H1 (cell line): ENCODE results near the gene AIG1. TPM values are rescaled to one million over a fixed set of nuclear protein-coding genes. Genes with fewer than 3 reads are reported as not detected.

ENCODE experiments used
- CTCF ChIA-PET: fragments of 300-600 bp; sonication (Branson Sonifier 250); formaldehyde crosslinking; loops from one replicate; lab custom pipeline; 2021; ENCODE audit not compliant: partially characterized antibody; lab: Charles Lee
- POLR2A ChIA-PET: fragments of 300-600 bp; sonication (Branson Sonifier 250); formaldehyde crosslinking; loops from one replicate; lab custom pipeline; 2021; ENCODE audit warnings: inconsistent platforms; ENCODE audit not compliant: partially characterized antibody; lab: Charles Lee
- DNase-seq, 2 experiments: peaks; one replicate each; pipeline versions ENCODE4 v3.0.0 to v3.0.0-alpha.2; 2010 to 2022; ENCODE audit warnings: low spot score in 2 of 2, low read depth in 1 of 2, mixed read lengths in 1 of 2
- FAIRE-seq: peaks from 2 replicates; lab custom pipeline; 2011; peaks lifted over from hg19 to GRCh38; lab: Jason Lieb, UNC
- H2AFZ ChIP-seq: 2 replicates; pipeline ENCODE4 v1.8.1; 2012; ENCODE audit warnings: low read length, inconsistent platforms
- H2AK5ac ChIP-seq: 2 replicates; pipeline ENCODE4 v1.6.1; 2013; ENCODE audit warnings: low read depth, low read length
- H2BK120ac ChIP-seq: replicated peaks from 2 replicates; pipeline ENCODE3; 2013; ENCODE audit warnings: low read depth, low read length, inconsistent platforms
- H2BK12ac ChIP-seq: 2 replicates; pipeline ENCODE4 v1.6.1; 2013; ENCODE audit warnings: low read depth, low read length
- H2BK15ac ChIP-seq: 2 replicates; pipeline ENCODE4 v1.6.1; 2013; ENCODE audit warnings: low read length
- H2BK20ac ChIP-seq: 2 replicates; pipeline ENCODE4 v1.6.1; 2013; ENCODE audit warnings: low read length
- H2BK5ac ChIP-seq: 2 replicates; pipeline ENCODE4 v1.6.1; 2013; ENCODE audit warnings: low read depth, low read length
- H3K14ac ChIP-seq: 2 replicates; pipeline ENCODE4 v1.6.1; 2013; ENCODE audit warnings: inconsistent platforms; ENCODE audit not compliant: insufficient read length
- H3K18ac ChIP-seq: 2 replicates; pipeline ENCODE4 v1.6.1; 2013; ENCODE audit warnings: low read length; ENCODE audit errors: extremely low read depth
- H3K23ac ChIP-seq: 2 replicates; pipeline ENCODE4 v1.6.1; 2013; ENCODE audit warnings: inconsistent platforms; ENCODE audit not compliant: insufficient read length
- H3K23me2 ChIP-seq: 2 replicates; pipeline ENCODE4 v1.6.1; 2013; ENCODE audit warnings: low read depth, low read length
- H3K27ac ChIP-seq: 2 replicates; pipeline ENCODE4 v1.6.1; 2011; ENCODE audit warnings: low read depth, low read length, inconsistent platforms
- H3K27me3 ChIP-seq, 4 experiments: replicated peaks in 1 of 4; 1 replicate in 1 of 4; 2 replicates in 3 of 4; pipeline versions ENCODE4 v1.6.1 to v1.8.1; 2011 to 2013; ENCODE audit warnings: low read length in 3 of 4, mild to moderate bottlenecking in 3 of 4, inconsistent platforms in 2 of 4, mixed read lengths in 2 of 4, moderate library complexity in 1 of 4; ENCODE audit not compliant: control insufficient read depth in 3 of 4, insufficient read depth in 3 of 4; ENCODE audit errors: extremely low read depth in 1 of 4
- H3K36me3 ChIP-seq, 4 experiments: 2 replicates each; pipeline versions ENCODE4 v1.6.1 to v1.8.1; 2011 to 2013; ENCODE audit warnings: mild to moderate bottlenecking in 4 of 4, low read length in 3 of 4, moderate library complexity in 2 of 4, control low read depth in 1 of 4, inconsistent platforms in 1 of 4; ENCODE audit not compliant: insufficient read depth in 4 of 4, control insufficient read depth in 2 of 4
- H3K4ac ChIP-seq: replicated peaks from 2 replicates; pipeline ENCODE3; 2013; ENCODE audit warnings: low read length, low read depth, mixed read lengths, inconsistent platforms; ENCODE audit not compliant: insufficient read length
- H3K4me1 ChIP-seq, 4 experiments: replicated peaks in 1 of 4; 1 replicate in 1 of 4; 2 replicates in 3 of 4; pipeline versions ENCODE4 v1.6.1 to v1.8.1; 2011 to 2013; ENCODE audit warnings: low read length in 3 of 4, inconsistent platforms in 2 of 4, mixed read lengths in 1 of 4; ENCODE audit not compliant: insufficient read depth in 4 of 4, control insufficient read depth in 3 of 4
- H3K4me2 ChIP-seq, 2 experiments: 2 replicates each; pipeline versions ENCODE4 v1.6.1 to v1.8.1; 2011 to 2013; ENCODE audit warnings: low read depth in 2 of 2, low read length in 2 of 2, control low read depth in 1 of 2, inconsistent platforms in 1 of 2, mild to moderate bottlenecking in 1 of 2; ENCODE audit not compliant: insufficient read depth in 1 of 2
- H3K4me3 ChIP-seq, 4 experiments: fragments of 200-600, 300-600 bp in 1 of 4; sonication (generic), shearing (Covaris generic), sonication (Bioruptor Twin) in 1 of 4; 2 replicates each; pipeline versions ENCODE4 v1.5.1 to v1.8.1; 2011 to 2016; ENCODE audit warnings: low read length in 4 of 4, low read depth in 3 of 4, control low read depth in 2 of 4, inconsistent platforms in 2 of 4, mild to moderate bottlenecking in 2 of 4, mixed read lengths in 1 of 4, moderate library complexity in 1 of 4; ENCODE audit not compliant: insufficient read depth in 2 of 4; ENCODE audit errors: extremely low read depth in 1 of 4
- H3K56ac ChIP-seq: replicated peaks from 2 replicates; pipeline ENCODE3; 2013; ENCODE audit warnings: low read depth, mild to moderate bottlenecking, mixed read lengths, low read length, inconsistent platforms; ENCODE audit not compliant: insufficient read length
- H3K79me1 ChIP-seq: 2 replicates; pipeline ENCODE4 v1.6.1; 2013; ENCODE audit warnings: low read depth, low read length, control low read depth
- H3K79me2 ChIP-seq, 2 experiments: 2 replicates each; pipeline versions ENCODE4 v1.6.1 to v1.8.1; 2012 to 2013; ENCODE audit warnings: low read length in 2 of 2, mild to moderate bottlenecking in 2 of 2, inconsistent platforms in 1 of 2; ENCODE audit not compliant: insufficient read depth in 2 of 2, control insufficient read depth in 1 of 2
- H3K9ac ChIP-seq, 4 experiments: replicated peaks in 1 of 4; 1 replicate in 1 of 4; 2 replicates in 3 of 4; pipeline versions ENCODE4 v1.6.1 to v1.8.1; 2011 to 2013; ENCODE audit warnings: low read depth in 3 of 4, low read length in 3 of 4, control low read depth in 2 of 4, mild to moderate bottlenecking in 2 of 4, moderate library complexity in 2 of 4, inconsistent platforms in 1 of 4; ENCODE audit errors: extremely low read depth in 1 of 4
- H3K9me3 ChIP-seq, 2 experiments: 2 replicates each; pipeline versions ENCODE4 v1.6.1 to v1.8.1; 2012 to 2013; ENCODE audit warnings: mild to moderate bottlenecking in 2 of 2, moderate library complexity in 2 of 2, control low read depth in 1 of 2, inconsistent platforms in 1 of 2, low read depth in 1 of 2, low read length in 1 of 2, mixed read lengths in 1 of 2; ENCODE audit not compliant: insufficient read depth in 2 of 2
- H4K20me1 ChIP-seq, 2 experiments: replicated peaks in 1 of 2; 2 replicates each; pipeline versions ENCODE3 to v1.8.1; 2011 to 2013; ENCODE audit warnings: inconsistent platforms in 2 of 2, low read length in 2 of 2, mild to moderate bottlenecking in 1 of 2; ENCODE audit not compliant: insufficient read depth in 2 of 2, control insufficient read depth in 1 of 2
- H4K5ac ChIP-seq: 2 replicates; pipeline ENCODE4 v1.6.1; 2013; ENCODE audit warnings: low read length, low read depth, mixed read lengths, inconsistent platforms; ENCODE audit not compliant: insufficient read length
- H4K8ac ChIP-seq: 2 replicates; pipeline ENCODE4 v1.8.0; 2013; ENCODE audit warnings: mild to moderate bottlenecking, moderate library complexity, low read length, inconsistent platforms; ENCODE audit not compliant: insufficient read depth; ENCODE audit errors: extremely low read depth
- H4K91ac ChIP-seq: replicated peaks from 2 replicates; pipeline ENCODE3; 2013; ENCODE audit warnings: low read length, mixed read lengths, inconsistent platforms; ENCODE audit not compliant: insufficient read length
- CHD1 ChIP-seq: IDR thresholded peaks from 2 replicates; pipeline ENCODE4 v1.6.1; 2012; ENCODE audit warnings: low read depth, low read length, improper control_type of control experiment
- CTBP2 ChIP-seq: IDR thresholded peaks from 2 replicates; pipeline ENCODE4 v1.7.0; 2011; ENCODE audit warnings: borderline replicate concordance, mild to moderate bottlenecking, moderate library complexity, mixed read lengths, low read length; ENCODE audit not compliant: insufficient read depth, insufficient read length
- WGBS, 2 experiments: shearing (Covaris generic) in 1 of 2; methylation state at CpG; one replicate each; pipeline versions ENCODE4 v1.1.6 to v1.1.7; 2013 to 2015; ENCODE audit warnings: low lambda C conversion rate in 2 of 2, mixed read lengths in 2 of 2, inconsistent platforms in 1 of 2, low coverage in 1 of 2, missing lambda C conversion rate in 1 of 2; ENCODE audit not compliant: insufficient replicate concordance in 2 of 2, insufficient coverage in 1 of 2, insufficient read length in 1 of 2; ENCODE audit errors: extremely low coverage in 1 of 2, missing lambda C conversion rate in 1 of 2; 5-methylcytosine and 5-hydroxymethylcytosine counted together
- polyA plus RNA-seq, 7 experiments: library from polyadenylated mRNA; depleted of rRNA in 3 of 7; stranded (reverse) in 5 of 7; unstranded in 2 of 7; fragments of >200 nt in 5 of 7; fragments of 200-250 nt in 2 of 7; gene quantifications; 1 replicate in 5 of 7; 2 replicates in 1 of 7; 4 replicates in 1 of 7; pipeline versions ENCODE4 v1.2.1 to v1.2.3, GENCODE V29; 2011 to 2013; ENCODE audit warnings: missing spikeins in 2 of 7, mixed read lengths in 2 of 7
- total RNA-seq: library from RNA; stranded (reverse); fragmentation: NEBNext Ultra II Directional; extraction: Animal tissue kit (Norgen Biotek cat#: 25700); gene quantifications from 2 replicates; pipeline ENCODE4 v1.2.1, GENCODE V29; 2021

Gene AIG1
- total and polyA plus RNA-seq, 2 of the 8 experiments (the other 6 are each of a cell fraction or from before 2014, with no cell fraction given), result 56.6 to 58.4 TPM

- Histone ChIP-seq H3K23ac (no peak overlapping the region), H2BK20ac (no peak overlapping the region), H3K9me3 (peaks cover 0 to 4% of the 10 kb centered on the region in 2 experiments; a peak in 1 of 4 replicates), H3K36me3 (no peaks in the 10 kb centered on the region), H2AK5ac (no peak overlapping the region), H2BK15ac (no peak overlapping the region), H3K9ac (no peak overlapping the region), H2AFZ (no peak overlapping the region), H3K4me2 (no peak overlapping the region), H3K18ac (no peak overlapping the region), H3K4me3 (no peak overlapping the region), H3K27ac (no peak overlapping the region), H3K4me1 (peaks cover 0 to 10% (median 5%) of the 10 kb centered on the region in 4 experiments), H4K8ac (no peak overlapping the region), H3K56ac (no peak overlapping the region), H3K23me2 (no peaks in the 10 kb centered on the region), H3K79me1 (no peaks in the 10 kb centered on the region), H2BK12ac (no peak overlapping the region), H2BK120ac (no peak overlapping the region), H4K20me1 (no peaks in the 10 kb centered on the region), H4K5ac (no peak overlapping the region), H3K4ac (no peak overlapping the region), H3K79me2 (no peaks in the 10 kb centered on the region), H4K91ac (no peak overlapping the region), H3K14ac (no peak overlapping the region), H2BK5ac (no peak overlapping the region), H3K27me3 (no peaks in the 10 kb centered on the region)
- WGBS, 2 experiments, result 90% methylated on average over 2 of the region's 2 CpGs; no CpG with 5 or more reads in 1 of the 2 experiments
- DNase-seq (no peak), FAIRE-seq (no peak)
- TF ChIP-seq CTBP2 (no peak), CHD1 (no peak)
- CTCF ChIA-PET, result interaction anchor here (1.1 to 1.7 kb wide), 4 partner anchors 9 to 74 kb away, joined by 3 to 4 read pairs (median 3); no protein-coding TSS in a partner anchor
- POLR2A ChIA-PET, result no interaction called here
Observed at GRCh38 chr6:143262859-143263258, 202.2 kb downstream of the AIG1 start.
